ENCODE data around the gene PLEKHM3. TPM values are rescaled to one million over a fixed set of nuclear protein-coding genes. Genes with fewer than 3 reads are reported as not detected.
A peak's percentile ranks its signal among the peaks of the same experiment; 100 is the strongest.

Gene PLEKHM3
- total RNA-seq, 2 donors from 2014 or later = 8.2 to 10.7 TPM

GRCh38 chr2:207879536-207879935 is 145.8 kb downstream of the PLEKHM3 start:
- intact Hi-C loops (cut with DNase I) = no loop called here
- ATAC-seq (peak in 1 of 2 donors; percentile 47), DNase-seq (no peak)

- intact Hi-C loops (cut with DNase I) = no loop called here
Observed at GRCh38 chr2:207876842-207877535, 148.3 kb downstream of the PLEKHM3 start.

GRCh38 chr2:207875473-207876212 is 149.7 kb downstream of the PLEKHM3 start:
- ATAC-seq (no peak), DNase-seq (no peak)
- intact Hi-C loops (cut with DNase I) = no loop called here

More at GRCh38 chr2:207876842-207877535, 148.3 kb downstream of the PLEKHM3 start:
- ATAC-seq = peak; percentile 41 to 67
- no peak for DNase-seq

GRCh38 chr2:207873794-207874193 is 151.5 kb downstream of the PLEKHM3 start:
- DNase-seq (no peak), ATAC-seq (no peak)
- intact Hi-C loops (cut with DNase I) = no loop called here

GRCh38 chr2:207871911-207872310 is 153.4 kb downstream of the PLEKHM3 start:
- intact Hi-C loops (cut with DNase I) = no loop called here
- DNase-seq (no peak), ATAC-seq (no peak)

GRCh38 chr2:207871506-207871905 is 153.8 kb downstream of the PLEKHM3 start:
- no peak for DNase-seq
- no peak for ATAC-seq
- intact Hi-C loops (cut with DNase I) = no loop called here

- ATAC-seq (no peak), DNase-seq (no peak)
- intact Hi-C loops (cut with DNase I) = no loop called here
Observed at GRCh38 chr2:207870814-207871213, 154.5 kb downstream of the PLEKHM3 start.

- no peak for DNase-seq
- intact Hi-C loops (cut with DNase I) = no loop called here
- no peak for ATAC-seq
Observed at GRCh38 chr2:207869784-207870778, 155.2 kb downstream of the PLEKHM3 start.

- DNase-seq (no peak), ATAC-seq (no peak)
- intact Hi-C loops (cut with DNase I) = no loop called here
Observed at GRCh38 chr2:207868855-207869596, 156.3 kb downstream of the PLEKHM3 start.

- DNase-seq = no peak
- intact Hi-C loops (cut with DNase I) = no loop called here
- no peak for ATAC-seq
Observed at GRCh38 chr2:207867905-207868304, 157.4 kb downstream of the PLEKHM3 start.

- DNase-seq = no peak
- no peak for ATAC-seq
- intact Hi-C loops (cut with DNase I) = no loop called here
Observed at GRCh38 chr2:207867056-207867455, 158.3 kb downstream of the PLEKHM3 start.

- ATAC-seq (no peak), DNase-seq (no peak)
- intact Hi-C loops (cut with DNase I) = no loop called here
Observed at GRCh38 chr2:207865210-207865609, 160.1 kb downstream of the PLEKHM3 start.

GRCh38 chr2:207863345-207863744 is 162.0 kb downstream of the PLEKHM3 start:
- ATAC-seq = no peak
- DNase-seq = no peak
- intact Hi-C loops (cut with DNase I) = no loop called here

- DNase-seq (no peak), ATAC-seq (no peak)
- intact Hi-C loops (cut with DNase I) = no loop called here
Observed at GRCh38 chr2:207861789-207862188, 163.5 kb downstream of the PLEKHM3 start.

GRCh38 chr2:207860685-207861084 is 164.6 kb downstream of the PLEKHM3 start:
- intact Hi-C loops (cut with DNase I) = no loop called here
- no peak for ATAC-seq
- DNase-seq = no peak

- intact Hi-C loops (cut with DNase I) = no loop called here
- ATAC-seq (no peak), DNase-seq (no peak)
Observed at GRCh38 chr2:207855591-207855990, 169.7 kb downstream of the PLEKHM3 start.

GRCh38 chr2:207854484-207855440 is 170.6 kb downstream of the PLEKHM3 start:
- intact Hi-C loops (cut with DNase I) = no loop called here
- DNase-seq = no peak

GRCh38 chr2:207852791-207853190 is 172.5 kb downstream of the PLEKHM3 start:
- intact Hi-C loops (cut with DNase I) = no loop called here
- ATAC-seq = no peak
- no peak for DNase-seq

More at GRCh38 chr2:207854484-207855440, 170.6 kb downstream of the PLEKHM3 start:
- no peak for ATAC-seq
